MM.1S (cell line): ENCODE measurements around the gene HOXC10.

ENCODE experiments used
- DNase-seq: peaks from one replicate; pipeline ENCODE4 v3.0.0-alpha.2; 2015
- H2AFZ ChIP-seq: fragments of 300-600 bp; sonication (generic); 2 replicates; pipeline ENCODE4 v1.6.0; 2016; ENCODE audit warnings: antibody characterized with exemption, low read length
- H3F3A ChIP-seq: fragments of 300-600 bp; sonication (generic); 2 replicates; pipeline ENCODE4 v1.6.1; 2016; ENCODE audit warnings: mild to moderate bottlenecking, antibody characterized with exemption, low read length, moderate library complexity, mixed read lengths; ENCODE audit not compliant: insufficient read depth
- H3K27ac ChIP-seq: fragments of 300-600 bp; sonication (generic); 2 replicates; pipeline ENCODE4 v1.5.1; 2016; ENCODE audit warnings: mild to moderate bottlenecking, low read length
- H3K27me3 ChIP-seq: fragments of 300-600 bp; sonication (generic); replicated peaks from 2 replicates; pipeline ENCODE4 v1.6.0; 2016; ENCODE audit warnings: low read length; ENCODE audit not compliant: insufficient read depth
- H3K36me3 ChIP-seq: fragments of 300-600 bp; sonication (generic); replicated peaks from 2 replicates; pipeline ENCODE4 v1.6.1; 2016; ENCODE audit warnings: mild to moderate bottlenecking, low read length, mixed read lengths; ENCODE audit not compliant: insufficient read depth
- H3K4me1 ChIP-seq: fragments of 300-600 bp; sonication (generic); 2 replicates; pipeline ENCODE4 v1.6.1; 2016; ENCODE audit warnings: low read length, mixed read lengths
- H3K4me2 ChIP-seq: fragments of 300-600 bp; sonication (generic); 2 replicates; pipeline ENCODE4 v1.6.0; 2016; ENCODE audit warnings: low read depth, low read length
- H3K4me3 ChIP-seq: fragments of 300-600 bp; sonication (generic); 2 replicates; pipeline ENCODE4 v1.5.1; 2016; ENCODE audit warnings: low read length, mixed read lengths
- H3K79me2 ChIP-seq: fragments of 300-600 bp; sonication (generic); 2 replicates; pipeline ENCODE4 v1.6.1; 2016; ENCODE audit warnings: mixed run types, low read length, mixed read lengths
- H3K9ac ChIP-seq: fragments of 300-600 bp; sonication (generic); 2 replicates; pipeline ENCODE4 v1.6.1; 2016; ENCODE audit warnings: low read length, mixed read lengths
- H3K9me2 ChIP-seq: fragments of 300-600 bp; sonication (generic); replicated peaks from 2 replicates; pipeline ENCODE4 v1.6.1; 2016; ENCODE audit warnings: mild to moderate bottlenecking, low read length, mixed read lengths; ENCODE audit not compliant: insufficient read depth
- H3K9me3 ChIP-seq: fragments of 300-600 bp; sonication (generic); replicated peaks from 2 replicates; pipeline ENCODE4 v1.6.1; 2016; ENCODE audit warnings: mild to moderate bottlenecking, low read length, mixed read lengths; ENCODE audit not compliant: insufficient read depth
- H4K20me1 ChIP-seq: fragments of 300-600 bp; sonication (generic); 2 replicates; pipeline ENCODE4 v1.6.1; 2016; ENCODE audit warnings: mild to moderate bottlenecking, low read length, moderate library complexity, mixed read lengths; ENCODE audit not compliant: insufficient read depth
- EZH2 ChIP-seq: fragments of 300-600 bp; sonication (generic); optimal IDR thresholded peaks from 2 replicates; pipeline ENCODE3; 2017; ENCODE audit warnings: low read depth, mild to moderate bottlenecking, antibody characterized with exemption, low read length, mixed read lengths
- EZH2phosphoT487 ChIP-seq: fragments of 300-600 bp; sonication (generic); IDR thresholded peaks from 2 replicates; pipeline ENCODE4 v1.6.1; 2018; ENCODE audit warnings: antibody characterized with exemption, low read length
- TF ChIP-seq, protein P1 (sequence below): fragments of 300-600 bp; sonication (generic); IDR thresholded peaks from 2 replicates; pipeline ENCODE4 v1.5.1; 2016; ENCODE audit warnings: antibody characterized with exemption, low read length, mixed read lengths

The HOXC10 gene

DNA sequence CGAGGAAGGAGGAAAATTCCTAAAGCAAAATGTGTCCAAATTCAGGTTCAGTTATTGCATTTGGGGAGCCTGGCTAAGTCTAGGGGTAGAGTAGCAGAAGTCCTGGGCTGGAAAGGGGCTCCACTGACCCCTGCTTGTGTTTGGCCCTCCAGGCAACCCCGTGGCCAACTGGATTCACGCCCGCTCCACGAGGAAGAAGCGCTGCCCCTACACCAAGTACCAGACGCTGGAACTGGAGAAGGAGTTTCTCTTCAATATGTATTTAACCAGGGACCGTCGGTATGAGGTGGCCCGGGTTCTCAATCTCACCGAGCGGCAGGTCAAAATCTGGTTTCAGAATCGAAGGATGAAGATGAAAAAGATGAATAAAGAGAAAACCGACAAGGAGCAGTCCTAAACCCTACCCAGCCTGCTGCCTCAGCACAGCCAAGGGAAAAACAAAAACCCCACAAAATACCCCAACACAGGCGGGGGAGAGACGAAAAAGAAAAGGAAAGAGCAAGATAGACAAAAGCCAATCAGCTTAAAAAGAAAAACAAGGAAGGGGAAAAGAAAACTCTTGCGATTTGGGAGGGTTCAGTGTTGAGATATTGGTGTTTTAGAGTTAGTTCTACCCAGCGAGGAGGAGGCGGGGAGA is 17.4 kb downstream of the HOXC10 start:
- H3K36me3 ChIP-seq = no peaks in the 10 kb centered on the region
- no peaks in the 10 kb centered on the region for H3F3A ChIP-seq
- 0 out of 2 replicates have a peak, but pooled peaks cover 5% of the 10 kb centered on the region for H3K4me1 ChIP-seq
- no peak overlapping the region for H3K9ac ChIP-seq
- H3K4me2 ChIP-seq = no peak overlapping the region
- no peak overlapping the region for H3K27ac ChIP-seq
- no peaks in the 10 kb centered on the region for H3K79me2 ChIP-seq
- H3K9me3 ChIP-seq = no peaks in the 10 kb centered on the region
- TF ChIP-seq, protein P1, sequence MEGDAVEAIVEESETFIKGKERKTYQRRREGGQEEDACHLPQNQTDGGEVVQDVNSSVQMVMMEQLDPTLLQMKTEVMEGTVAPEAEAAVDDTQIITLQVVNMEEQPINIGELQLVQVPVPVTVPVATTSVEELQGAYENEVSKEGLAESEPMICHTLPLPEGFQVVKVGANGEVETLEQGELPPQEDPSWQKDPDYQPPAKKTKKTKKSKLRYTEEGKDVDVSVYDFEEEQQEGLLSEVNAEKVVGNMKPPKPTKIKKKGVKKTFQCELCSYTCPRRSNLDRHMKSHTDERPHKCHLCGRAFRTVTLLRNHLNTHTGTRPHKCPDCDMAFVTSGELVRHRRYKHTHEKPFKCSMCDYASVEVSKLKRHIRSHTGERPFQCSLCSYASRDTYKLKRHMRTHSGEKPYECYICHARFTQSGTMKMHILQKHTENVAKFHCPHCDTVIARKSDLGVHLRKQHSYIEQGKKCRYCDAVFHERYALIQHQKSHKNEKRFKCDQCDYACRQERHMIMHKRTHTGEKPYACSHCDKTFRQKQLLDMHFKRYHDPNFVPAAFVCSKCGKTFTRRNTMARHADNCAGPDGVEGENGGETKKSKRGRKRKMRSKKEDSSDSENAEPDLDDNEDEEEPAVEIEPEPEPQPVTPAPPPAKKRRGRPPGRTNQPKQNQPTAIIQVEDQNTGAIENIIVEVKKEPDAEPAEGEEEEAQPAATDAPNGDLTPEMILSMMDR = no peak
- TF ChIP-seq EZH2phosphoT487 = no peak
- no peak for TF ChIP-seq EZH2
- H2AFZ ChIP-seq = no peak overlapping the region
- H3K9me2 ChIP-seq = no peaks in the 10 kb centered on the region
- H3K4me3 ChIP-seq = no peak overlapping the region
- no peaks in the 10 kb centered on the region for H4K20me1 ChIP-seq
- H3K27me3 ChIP-seq = peaks cover 96% of the 10 kb centered on the region
- no peak for DNase-seq

DNA sequence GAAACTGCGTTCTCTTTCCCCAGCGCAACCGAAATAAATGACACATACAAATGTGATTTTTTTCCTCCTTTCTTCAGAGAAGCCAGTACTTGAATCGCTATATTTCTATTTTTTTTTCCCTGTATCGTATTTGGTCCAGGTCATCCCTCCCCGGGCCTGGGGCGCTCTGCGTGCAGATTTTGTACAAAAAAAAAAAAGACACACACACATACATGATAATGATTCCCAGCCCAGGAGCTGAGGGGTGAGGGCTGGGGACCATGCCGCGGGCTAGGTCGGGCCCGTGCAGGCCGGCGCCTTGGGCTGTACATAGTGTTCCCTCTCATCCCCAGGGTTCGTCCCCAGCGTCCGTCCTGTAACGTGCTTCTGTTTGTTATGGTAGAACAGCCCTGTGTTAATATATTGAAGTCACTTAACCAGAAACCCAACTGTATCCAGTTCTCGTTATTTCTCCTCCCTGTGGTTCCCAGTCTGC is 18.0 kb downstream of the HOXC10 start:
- no peaks in the 10 kb centered on the region for H4K20me1 ChIP-seq
- no peaks in the 10 kb centered on the region for H3K36me3 ChIP-seq
- H3K9me2 ChIP-seq = no peaks in the 10 kb centered on the region
- DNase-seq = no peak
- TF ChIP-seq, protein P1 = no peak
- TF ChIP-seq EZH2phosphoT487 = peak; percentile 86; the same call in 1 of the 2 replicates
- TF ChIP-seq EZH2 = no peak
- no peak overlapping the region for H3K4me3 ChIP-seq
- no peak overlapping the region for H3K9ac ChIP-seq
- H3K4me2 ChIP-seq = no peak overlapping the region
- no peak overlapping the region for H3K27ac ChIP-seq
- no peaks in the 10 kb centered on the region for H3K9me3 ChIP-seq
- H3K79me2 ChIP-seq = no peaks in the 10 kb centered on the region
- peaks cover 96% of the 10 kb centered on the region for H3K27me3 ChIP-seq
- H3F3A ChIP-seq = no peaks in the 10 kb centered on the region
- no peak overlapping the region for H2AFZ ChIP-seq
- H3K4me1 ChIP-seq = 0 out of 2 replicates have a peak, but pooled peaks cover 5% of the 10 kb centered on the region

DNA sequence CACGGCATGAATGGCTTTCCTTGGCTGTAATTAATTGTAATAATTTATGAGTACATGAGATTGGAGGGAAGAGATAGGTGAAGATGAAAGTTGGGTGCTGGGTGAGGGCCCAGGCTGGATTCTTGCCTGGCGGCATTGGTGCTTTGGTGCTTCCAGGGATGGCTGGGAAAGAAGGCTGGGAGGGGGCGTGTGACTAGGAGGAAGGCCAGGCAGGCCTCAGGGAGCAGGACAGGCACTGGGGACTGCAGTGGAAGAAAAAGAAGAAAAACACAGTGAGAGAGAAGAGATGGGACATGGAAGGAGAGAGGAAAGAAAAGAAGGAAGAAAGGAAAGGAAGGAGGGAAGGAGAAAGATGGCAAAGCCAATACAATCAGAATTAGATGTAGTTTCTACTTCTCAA is 18.7 kb downstream of the HOXC10 start:
- H3K4me2 ChIP-seq = no peak overlapping the region
- no peak for DNase-seq
- no peaks in the 10 kb centered on the region for H3K9me3 ChIP-seq
- H3K4me1 ChIP-seq = 0 out of 2 replicates have a peak, but pooled peaks cover 5% of the 10 kb centered on the region
- H3K79me2 ChIP-seq = no peaks in the 10 kb centered on the region
- no peak overlapping the region for H3K9ac ChIP-seq
- peaks cover 95% of the 10 kb centered on the region for H3K27me3 ChIP-seq
- H3K4me3 ChIP-seq = no peak overlapping the region
- no peak overlapping the region for H3K27ac ChIP-seq
- no peaks in the 10 kb centered on the region for H3F3A ChIP-seq
- H3K9me2 ChIP-seq = no peaks in the 10 kb centered on the region
- no peak overlapping the region for H2AFZ ChIP-seq
- TF ChIP-seq EZH2phosphoT487 (no peak), EZH2 (no peak)
- TF ChIP-seq, protein P1 = no peak
- no peaks in the 10 kb centered on the region for H3K36me3 ChIP-seq
- H4K20me1 ChIP-seq = no peaks in the 10 kb centered on the region
